ENCODE results near the gene ADAMTS7. TPM values are rescaled to one million over a fixed set of nuclear protein-coding genes. Genes with fewer than 3 reads are reported as not detected.
"Not testable (repeated sequence)": the region's sequence is repeated elsewhere in the genome, so short reads cannot be mapped to it uniquely, and the experiment has no call there.

The ADAMTS7 gene
- total RNA-seq, 1 experiment from 2014 or later, result 1.1 TPM

DNA sequence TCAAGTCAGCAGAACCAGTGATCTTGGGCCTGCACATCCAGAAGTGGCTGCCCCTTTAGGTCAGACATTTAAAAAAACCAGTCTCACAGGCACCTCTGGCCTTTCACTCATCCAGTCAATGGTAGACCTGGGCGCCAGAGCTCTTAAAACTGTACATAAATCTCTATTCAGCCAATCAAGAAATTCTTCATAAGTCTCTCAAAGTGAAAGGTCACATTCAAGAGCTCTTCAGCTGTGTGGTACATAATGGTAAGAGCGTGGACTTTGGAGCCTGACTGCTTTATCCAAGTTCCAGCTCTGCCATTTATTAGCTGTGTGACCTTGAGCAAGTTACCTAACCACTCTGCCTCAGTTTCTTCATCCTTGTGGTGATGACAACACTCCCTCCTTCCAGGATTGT lies 39.1 kb upstream of the ADAMTS7 start:
- intact Hi-C loops (cut with micrococcal nuclease; ENCODE audit: unreplicated experiment), result no loop called here
- DNase-seq, result no peak
- CTCF ChIA-PET, result no interaction called here
- no peaks in the 10 kb centered on the region for H3K27me3 ChIP-seq (replicated peaks; ENCODE audit: control insufficient read depth, insufficient read depth, low read length)
- Mint-ChIP-seq H3K36me3 (ENCODE audit: insufficient read depth, unreplicated experiment) (peaks cover 4% of the 10 kb centered on the region), H3K27me3 (ENCODE audit: insufficient read depth, unreplicated experiment) (no peaks in the 10 kb centered on the region), H3K9me3 (ENCODE audit: unreplicated experiment) (peaks cover 8% of the 10 kb centered on the region), H3K27ac (ENCODE audit: unreplicated experiment) (no peak overlapping the region), H3K4me3 (ENCODE audit: unreplicated experiment) (no peak overlapping the region), H3K4me1 (ENCODE audit: low read depth, unreplicated experiment) (no peaks in the 10 kb centered on the region)
- POLR2A ChIA-PET, result no interaction called here
- H3K36me3 ChIP-seq (ENCODE audit: control insufficient read depth, insufficient read depth, low read length), result no peaks in the 10 kb centered on the region
- H3K9me3 ChIP-seq, result no peaks in the 10 kb centered on the region
- no peaks in the 10 kb centered on the region for H3K4me1 ChIP-seq
- TF ChIP-seq, protein P1, sequence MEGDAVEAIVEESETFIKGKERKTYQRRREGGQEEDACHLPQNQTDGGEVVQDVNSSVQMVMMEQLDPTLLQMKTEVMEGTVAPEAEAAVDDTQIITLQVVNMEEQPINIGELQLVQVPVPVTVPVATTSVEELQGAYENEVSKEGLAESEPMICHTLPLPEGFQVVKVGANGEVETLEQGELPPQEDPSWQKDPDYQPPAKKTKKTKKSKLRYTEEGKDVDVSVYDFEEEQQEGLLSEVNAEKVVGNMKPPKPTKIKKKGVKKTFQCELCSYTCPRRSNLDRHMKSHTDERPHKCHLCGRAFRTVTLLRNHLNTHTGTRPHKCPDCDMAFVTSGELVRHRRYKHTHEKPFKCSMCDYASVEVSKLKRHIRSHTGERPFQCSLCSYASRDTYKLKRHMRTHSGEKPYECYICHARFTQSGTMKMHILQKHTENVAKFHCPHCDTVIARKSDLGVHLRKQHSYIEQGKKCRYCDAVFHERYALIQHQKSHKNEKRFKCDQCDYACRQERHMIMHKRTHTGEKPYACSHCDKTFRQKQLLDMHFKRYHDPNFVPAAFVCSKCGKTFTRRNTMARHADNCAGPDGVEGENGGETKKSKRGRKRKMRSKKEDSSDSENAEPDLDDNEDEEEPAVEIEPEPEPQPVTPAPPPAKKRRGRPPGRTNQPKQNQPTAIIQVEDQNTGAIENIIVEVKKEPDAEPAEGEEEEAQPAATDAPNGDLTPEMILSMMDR (IDR thresholded peaks at IDR 0.05; ENCODE audit: insufficient read depth in 1 of 2, low read depth in 1 of 2, low read length in 1 of 2, severe bottlenecking in 1 of 2, unreplicated experiment in 1 of 2), result no peak
- H3K4me3 ChIP-seq (ENCODE audit: low read depth, low read length), result no peak overlapping the region
- no TSS peak for BruUV-seq (replicated peaks)

DNA sequence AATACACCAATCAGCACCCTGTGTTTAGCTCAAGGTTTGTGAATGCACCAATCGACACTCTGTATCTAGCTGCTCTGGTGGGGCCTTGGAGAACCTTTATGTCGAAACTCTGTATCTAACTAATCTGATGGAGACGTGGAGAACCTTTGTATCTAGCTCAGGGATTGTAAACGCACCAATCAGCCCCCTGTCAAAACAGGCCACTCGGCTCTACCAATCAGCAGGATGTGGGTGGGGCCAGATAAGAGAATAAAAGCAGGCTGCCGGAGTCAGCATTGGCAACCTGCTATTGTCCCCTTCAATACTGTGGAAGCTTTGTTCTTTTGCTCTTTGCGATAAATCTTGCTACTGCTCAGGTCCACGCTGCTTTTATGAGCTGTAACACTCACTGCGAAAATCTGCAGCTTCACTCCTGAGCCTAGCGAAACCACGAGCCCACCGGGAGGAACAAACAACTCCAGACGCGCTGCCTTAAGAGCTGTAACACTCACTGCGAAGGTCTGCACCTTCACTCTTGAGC lies 36.2 kb upstream of the ADAMTS7 start:
- H3K4me1 ChIP-seq; H3K27ac Mint-ChIP-seq (ENCODE audit: unreplicated experiment); BruUV-seq (replicated peaks); H3K4me1 Mint-ChIP-seq (ENCODE audit: low read depth, unreplicated experiment); H3K9me3 ChIP-seq; H3K4me3 ChIP-seq (ENCODE audit: low read depth, low read length); H3K36me3 Mint-ChIP-seq (ENCODE audit: insufficient read depth, unreplicated experiment); H3K27me3 Mint-ChIP-seq (ENCODE audit: insufficient read depth, unreplicated experiment); intact Hi-C loops (cut with micrococcal nuclease; ENCODE audit: unreplicated experiment); POLR2A ChIA-PET; H3K36me3 ChIP-seq (ENCODE audit: control insufficient read depth, insufficient read depth, low read length); H3K4me3 Mint-ChIP-seq (ENCODE audit: unreplicated experiment); DNase-seq; H3K9me3 Mint-ChIP-seq (ENCODE audit: unreplicated experiment); H3K27me3 ChIP-seq (replicated peaks; ENCODE audit: control insufficient read depth, insufficient read depth, low read length): not testable (repeated sequence)
- CTCF ChIA-PET, result interaction anchor here (1.3 kb wide), 1 partner anchor 36 kb away, joined by 3 read pairs; no protein-coding TSS in a partner anchor

DNA sequence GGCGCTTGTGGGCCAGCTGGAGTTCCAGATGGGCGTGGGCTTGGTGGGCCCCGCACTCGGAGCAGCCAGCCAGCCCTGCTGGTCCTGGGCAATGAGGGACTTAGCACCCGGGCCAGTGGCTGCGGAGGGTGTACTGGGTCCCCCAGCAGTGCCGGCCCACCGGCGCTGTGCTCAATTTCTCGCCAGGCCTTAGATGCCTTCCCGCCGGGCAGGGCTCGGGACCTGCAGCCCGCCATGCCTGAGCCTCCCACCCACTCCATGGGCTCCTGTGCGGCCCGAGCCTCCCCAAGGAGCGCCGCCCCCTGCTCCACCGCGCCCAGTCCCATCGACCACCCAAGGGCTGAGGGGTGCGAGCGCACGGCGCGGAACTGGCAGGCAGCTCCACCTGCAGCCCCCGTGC lies 35.6 kb upstream of the ADAMTS7 start:
- H3K4me3 ChIP-seq (ENCODE audit: low read depth, low read length); H3K9me3 Mint-ChIP-seq (ENCODE audit: unreplicated experiment); DNase-seq; H3K4me1 Mint-ChIP-seq (ENCODE audit: low read depth, unreplicated experiment); intact Hi-C loops (cut with micrococcal nuclease; ENCODE audit: unreplicated experiment); H3K4me1 ChIP-seq; H3K27me3 Mint-ChIP-seq (ENCODE audit: insufficient read depth, unreplicated experiment); H3K27me3 ChIP-seq (replicated peaks; ENCODE audit: control insufficient read depth, insufficient read depth, low read length); H3K27ac Mint-ChIP-seq (ENCODE audit: unreplicated experiment); BruUV-seq (replicated peaks); H3K36me3 Mint-ChIP-seq (ENCODE audit: insufficient read depth, unreplicated experiment); H3K4me3 Mint-ChIP-seq (ENCODE audit: unreplicated experiment); H3K36me3 ChIP-seq (ENCODE audit: control insufficient read depth, insufficient read depth, low read length); H3K9me3 ChIP-seq; POLR2A ChIA-PET: not testable (repeated sequence)
- CTCF ChIA-PET, result interaction anchor here (1.3 kb wide), 1 partner anchor 35 kb away, joined by 3 read pairs; no protein-coding TSS in a partner anchor

DNA sequence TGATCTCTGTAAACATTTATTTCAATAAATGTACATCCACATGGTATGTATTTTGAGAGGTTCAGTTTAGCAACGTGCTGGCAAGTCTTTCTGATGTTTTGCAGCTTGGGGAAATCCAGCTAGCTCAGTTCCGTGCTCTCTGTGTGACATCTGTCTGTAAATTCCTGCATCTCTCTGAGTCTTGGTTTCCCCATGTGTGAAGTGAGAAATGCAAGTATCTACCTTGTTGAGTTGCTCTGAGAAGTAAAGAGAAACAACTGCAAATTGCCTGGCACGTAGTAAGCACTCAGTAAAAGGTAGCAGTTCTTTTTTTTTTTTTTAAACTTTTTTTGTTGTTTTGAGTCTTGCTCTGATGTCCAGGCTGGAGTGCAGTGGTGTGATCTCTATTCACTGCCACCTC lies 31.3 kb upstream of the ADAMTS7 start:
- no peaks in the 10 kb centered on the region for H3K27me3 Mint-ChIP-seq (ENCODE audit: insufficient read depth, unreplicated experiment)
- Histone ChIP-seq H3K4me1 (no peaks in the 10 kb centered on the region), H3K36me3 (ENCODE audit: control insufficient read depth, insufficient read depth, low read length) (no peaks in the 10 kb centered on the region), H3K9me3 (no peaks in the 10 kb centered on the region), H3K27me3 (replicated peaks; ENCODE audit: control insufficient read depth, insufficient read depth, low read length) (no peaks in the 10 kb centered on the region), H3K4me3 (ENCODE audit: low read depth, low read length) (no peak overlapping the region)
- H3K4me3 Mint-ChIP-seq (ENCODE audit: unreplicated experiment), result no peak overlapping the region
- CTCF ChIA-PET, result no interaction called here
- intact Hi-C loops (cut with micrococcal nuclease; ENCODE audit: unreplicated experiment), result no loop called here
- no peaks in the 10 kb centered on the region for H3K4me1 Mint-ChIP-seq (ENCODE audit: low read depth, unreplicated experiment)
- TF ChIP-seq, protein P1 (IDR thresholded peaks at IDR 0.05; ENCODE audit: insufficient read depth in 1 of 2, low read depth in 1 of 2, low read length in 1 of 2, severe bottlenecking in 1 of 2, unreplicated experiment in 1 of 2), result no peak
- BruUV-seq (replicated peaks), result no TSS peak
- H3K9me3 Mint-ChIP-seq (ENCODE audit: unreplicated experiment), result no peaks in the 10 kb centered on the region
- no peak for DNase-seq
- H3K36me3 Mint-ChIP-seq (ENCODE audit: insufficient read depth, unreplicated experiment), result no peaks in the 10 kb centered on the region
- POLR2A ChIA-PET, result no interaction called here
- H3K27ac Mint-ChIP-seq (ENCODE audit: unreplicated experiment), result no peak overlapping the region

Measured in Caco-2 (cell line).